ENCODE data around the gene PCP4.

The PCP4 gene

DNA sequence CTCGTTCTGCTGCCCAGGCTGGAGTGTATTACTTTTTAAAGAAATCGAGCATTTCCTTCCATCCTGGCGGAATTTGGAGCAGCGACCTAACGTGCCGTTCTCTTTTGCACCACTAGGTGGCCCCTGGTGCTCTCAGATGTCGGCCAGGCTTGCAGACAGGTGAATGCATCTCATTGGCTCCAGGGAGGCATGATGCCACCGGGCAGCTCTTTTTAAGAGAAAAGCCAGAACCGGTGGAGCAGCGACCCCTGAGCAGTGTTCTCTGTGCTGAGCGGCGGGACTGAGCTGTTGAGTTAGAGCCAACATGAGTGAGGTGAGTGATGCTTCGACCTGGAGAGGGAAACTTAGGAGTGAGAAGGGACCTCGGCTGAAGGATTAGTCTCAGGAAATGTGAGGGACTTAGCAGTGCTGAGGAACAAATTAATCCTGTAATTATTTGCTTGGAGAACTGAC is at the start of gene PCP4:
PCP4 (plus strand) TSS at position 241 of the 453 bp plus-strand sequence; CDS start at position 305, 64 bp downstream.
- peak; percentile 90 for DNase-seq (ENCODE audit: low read depth, low spot score)

DNA sequence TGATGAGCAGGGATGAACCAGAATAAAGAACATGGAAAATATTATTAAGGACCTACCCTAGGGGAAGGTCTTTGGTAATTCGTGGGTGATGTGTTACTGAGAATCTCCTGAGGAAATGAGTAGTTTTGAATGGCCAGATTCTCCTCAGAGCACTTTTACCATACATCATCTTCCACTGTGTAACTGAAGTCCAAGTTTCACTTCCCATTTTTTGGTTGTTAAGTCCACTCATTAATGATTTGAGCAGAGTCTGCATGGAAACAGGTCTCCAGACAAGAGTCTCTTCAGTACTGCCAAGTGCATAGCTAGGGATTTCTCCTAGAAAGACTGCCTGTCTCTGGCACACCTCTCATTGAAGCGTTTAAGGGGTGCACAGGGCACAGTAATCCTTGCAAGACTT is 48.7 kb upstream of the PCP4 start:
- DNase-seq (ENCODE audit: low read depth, low spot score) = no peak

DNA sequence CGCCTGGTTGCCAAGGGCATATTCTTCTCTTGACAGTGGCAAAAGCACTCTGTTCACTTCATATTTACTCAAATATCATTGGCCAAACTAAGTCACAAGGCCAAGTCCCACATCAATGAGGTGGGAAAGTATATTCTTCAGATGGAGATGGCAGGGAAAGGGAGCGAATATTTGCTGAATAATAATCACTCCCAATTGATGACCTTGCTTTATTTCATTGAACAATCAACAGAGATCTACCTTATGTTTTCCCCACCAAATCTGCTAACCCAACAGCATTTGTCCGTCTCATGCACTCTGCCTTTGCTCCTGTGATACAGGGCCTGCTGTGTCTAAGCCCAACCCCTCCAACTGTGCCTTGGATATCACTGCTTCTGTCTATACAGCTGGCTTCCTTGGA is 45.2 kb upstream of the PCP4 start:
- DNase-seq (ENCODE audit: low read depth, low spot score) = no peak

DNA sequence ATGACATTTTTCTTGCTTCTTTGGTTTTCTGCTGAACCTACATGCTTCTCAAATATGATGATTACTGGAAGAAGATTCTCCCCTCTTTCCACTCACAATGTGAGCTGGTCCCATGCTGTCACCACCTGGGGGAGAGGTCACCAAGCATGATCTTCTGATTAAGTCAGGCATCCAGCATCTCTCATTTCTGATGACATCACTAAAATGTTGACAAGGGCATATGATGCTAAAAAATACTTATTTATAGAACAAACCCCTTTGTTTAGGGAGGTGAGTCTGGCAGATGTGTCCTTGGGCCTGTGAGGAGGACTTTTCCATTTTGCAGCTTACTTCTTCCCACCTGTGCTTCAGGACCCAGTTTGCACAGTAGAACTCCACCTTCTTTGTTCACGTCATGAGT is 42.0 kb upstream of the PCP4 start:
- DNase-seq (ENCODE audit: low read depth, low spot score) = no peak

DNA sequence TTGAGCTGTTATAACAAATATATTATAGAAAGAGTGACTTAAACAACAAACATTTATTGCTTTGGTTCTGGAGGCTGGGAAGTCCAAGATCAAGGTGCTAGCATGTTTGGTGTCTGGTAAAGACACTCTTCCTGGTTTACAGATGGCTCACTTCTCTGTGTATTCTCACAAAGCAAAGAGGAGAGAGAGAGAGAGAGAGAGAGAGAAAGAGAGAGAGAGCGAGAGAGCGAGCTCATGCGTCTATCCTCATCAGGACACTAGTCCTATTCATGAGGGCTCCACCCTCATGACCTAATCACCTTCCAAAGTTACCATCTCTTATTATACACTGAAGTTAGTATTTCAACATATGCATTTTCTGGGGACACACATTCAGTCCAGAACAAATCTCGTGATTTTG is 32.7 kb upstream of the PCP4 start:
- no peak for DNase-seq (ENCODE audit: low read depth, low spot score)

DNA sequence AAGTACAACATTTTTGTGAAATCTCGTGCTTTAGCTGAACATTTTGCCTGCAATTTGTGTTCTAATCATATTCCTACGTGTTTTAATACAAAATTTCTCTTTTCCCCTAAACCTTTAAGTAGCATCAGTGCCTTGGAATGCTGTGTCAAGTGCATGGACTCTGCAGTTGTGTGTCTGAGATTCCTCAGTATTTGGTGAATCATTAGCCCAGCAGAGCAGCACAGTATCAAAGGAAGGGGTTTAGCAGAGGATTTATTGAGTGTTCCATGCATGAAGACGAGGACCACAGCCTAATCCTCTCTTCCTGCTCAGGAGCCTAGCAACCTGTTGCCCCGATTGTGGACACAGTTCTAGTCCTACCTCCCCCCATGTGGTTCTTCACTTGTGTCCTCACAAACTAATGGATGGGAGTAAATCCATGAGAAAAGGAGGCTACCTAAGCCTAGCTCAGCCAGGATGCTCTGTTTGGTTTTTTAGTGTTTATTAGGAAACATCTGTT is 29.3 kb upstream of the PCP4 start:
- DNase-seq (ENCODE audit: low read depth, low spot score) = peak; percentile 5

DNA sequence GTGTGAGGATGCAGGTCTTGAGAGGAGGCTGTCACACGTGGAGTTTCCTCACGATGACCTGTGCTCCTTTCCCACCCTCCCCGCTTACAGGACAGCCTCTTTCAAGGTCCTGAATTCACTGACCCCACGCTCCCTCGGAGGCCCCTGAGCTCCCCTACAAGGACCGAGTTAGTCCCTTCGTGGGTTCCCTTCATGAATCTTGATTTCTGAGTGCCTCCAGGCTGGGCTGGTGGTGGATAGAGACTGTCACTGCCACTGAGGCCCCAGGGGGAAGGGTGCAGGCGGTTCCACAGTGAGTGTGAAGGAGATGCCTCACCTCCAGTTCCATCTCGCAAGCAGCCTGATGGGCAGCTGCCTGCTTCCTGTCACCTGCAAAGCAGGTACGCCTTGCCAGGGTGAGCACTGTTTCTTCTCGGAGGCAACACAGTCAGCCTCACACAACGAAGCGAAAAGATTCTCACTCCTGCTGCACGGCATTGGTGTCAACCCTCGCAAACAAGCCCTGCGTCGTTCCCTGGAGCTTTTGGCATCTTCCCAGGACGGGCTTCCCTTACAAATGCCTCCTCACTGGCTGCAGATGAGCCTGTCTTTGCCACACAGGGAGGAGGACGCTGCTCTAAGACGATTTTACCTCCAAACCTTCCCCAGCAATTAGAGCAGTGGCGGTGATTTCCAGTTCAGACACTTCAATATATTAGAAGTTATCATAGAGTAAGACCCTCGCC is 26.7 kb upstream of the PCP4 start:
- DNase-seq (ENCODE audit: low read depth, low spot score) = no peak

DNA sequence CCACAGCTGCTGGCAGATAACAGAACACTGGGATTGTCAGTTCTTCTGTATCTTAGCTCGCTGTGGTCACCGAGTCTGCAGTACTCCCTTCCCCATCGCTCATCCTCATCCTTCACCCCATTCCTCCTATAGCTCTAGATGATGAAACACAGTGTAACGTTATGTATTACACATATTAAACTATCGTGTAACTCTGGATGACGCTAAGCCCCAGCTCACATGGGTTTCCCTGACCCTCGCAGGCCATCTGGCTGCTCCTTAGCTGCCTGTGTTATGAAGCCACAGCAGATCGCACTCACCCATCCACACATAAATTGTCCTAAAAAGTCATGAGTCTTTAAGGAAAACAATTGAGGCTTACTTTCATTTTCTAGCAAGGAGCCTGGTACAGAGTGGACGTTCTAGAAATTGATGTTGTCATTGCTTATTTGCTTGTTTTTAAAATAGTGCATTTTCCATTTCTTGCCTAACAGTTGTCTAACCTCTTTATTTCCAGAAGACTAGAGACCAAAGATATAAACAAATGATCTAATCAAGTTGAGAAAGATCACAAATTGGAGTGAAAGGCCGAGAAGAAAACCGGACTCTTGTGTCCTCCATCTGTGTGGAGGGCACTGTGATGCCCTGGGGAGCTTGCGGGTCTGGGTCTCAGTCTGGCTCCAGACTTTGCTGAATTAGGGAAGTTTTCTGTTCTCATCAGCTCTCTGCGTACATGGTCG is 24.3 kb upstream of the PCP4 start:
- DNase-seq (ENCODE audit: low read depth, low spot score) = no peak

DNA sequence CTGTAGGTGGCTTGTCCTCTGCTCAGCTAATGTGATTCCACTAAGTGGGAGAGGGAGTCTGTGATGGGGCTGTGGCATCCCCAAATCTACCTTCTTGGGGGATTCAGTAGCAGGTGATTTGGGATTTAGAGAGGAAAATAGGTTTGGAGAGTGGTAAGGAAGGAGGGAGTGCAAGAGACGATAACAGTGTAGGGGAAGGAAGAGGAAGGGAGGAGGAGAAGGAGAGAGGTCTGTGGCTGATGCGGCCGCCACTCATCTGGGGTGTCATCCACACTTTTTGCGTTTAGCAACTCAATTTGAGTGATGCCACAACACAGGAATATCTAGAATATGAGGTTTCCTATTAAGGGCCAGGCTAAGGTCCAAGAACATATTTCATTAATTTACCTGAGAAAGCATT is 23.8 kb upstream of the PCP4 start:
- no peak for DNase-seq (ENCODE audit: low read depth, low spot score)

DNA sequence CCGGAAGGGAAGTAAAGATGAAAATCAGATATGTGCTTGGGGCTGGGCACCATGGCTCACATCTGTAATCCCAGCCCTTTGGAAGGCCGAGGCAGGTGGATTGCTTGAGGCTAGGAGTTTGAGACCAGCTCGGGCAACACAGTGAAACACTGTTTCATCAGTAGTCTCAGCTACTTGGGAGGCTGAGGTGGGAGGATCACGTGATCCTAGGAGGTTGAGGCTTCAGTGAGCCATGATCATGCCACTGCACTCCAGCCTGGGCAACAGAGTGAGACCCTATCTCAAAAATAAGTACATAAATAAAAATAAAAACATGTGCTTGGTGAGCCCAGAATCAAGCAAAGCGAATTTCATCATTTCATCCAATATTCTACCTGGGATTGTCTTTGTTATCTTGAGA is 23.3 kb upstream of the PCP4 start:
- DNase-seq (ENCODE audit: low read depth, low spot score) = no peak

DNA sequence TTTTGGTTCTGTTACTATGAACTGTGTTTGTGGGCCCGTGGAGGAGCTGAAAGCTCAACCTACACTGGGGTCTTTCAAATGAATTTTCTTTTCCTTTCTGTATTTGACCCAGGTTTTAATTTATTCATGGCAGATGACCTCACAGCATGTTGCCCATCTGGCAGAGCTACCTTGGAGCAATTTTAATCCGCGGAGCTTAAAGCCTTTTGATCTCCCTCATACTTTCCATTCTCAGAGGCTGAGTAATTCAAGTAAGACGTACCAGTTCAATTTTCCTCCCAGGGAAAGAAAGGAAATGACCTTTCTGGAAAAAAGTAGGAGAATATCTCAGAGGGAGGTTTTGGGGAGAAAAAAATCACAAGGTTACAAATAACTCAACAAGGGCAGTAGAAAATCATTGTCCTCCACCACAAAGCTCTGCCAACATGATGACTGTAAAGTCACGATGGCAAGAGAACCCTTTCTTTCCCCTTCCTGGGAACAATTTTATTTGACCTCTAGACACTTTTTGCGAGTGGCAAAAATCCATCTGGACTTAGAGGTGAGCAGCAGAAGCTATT is 21.6 kb upstream of the PCP4 start:
- peak; percentile 12 for DNase-seq (ENCODE audit: low read depth, low spot score)

DNA sequence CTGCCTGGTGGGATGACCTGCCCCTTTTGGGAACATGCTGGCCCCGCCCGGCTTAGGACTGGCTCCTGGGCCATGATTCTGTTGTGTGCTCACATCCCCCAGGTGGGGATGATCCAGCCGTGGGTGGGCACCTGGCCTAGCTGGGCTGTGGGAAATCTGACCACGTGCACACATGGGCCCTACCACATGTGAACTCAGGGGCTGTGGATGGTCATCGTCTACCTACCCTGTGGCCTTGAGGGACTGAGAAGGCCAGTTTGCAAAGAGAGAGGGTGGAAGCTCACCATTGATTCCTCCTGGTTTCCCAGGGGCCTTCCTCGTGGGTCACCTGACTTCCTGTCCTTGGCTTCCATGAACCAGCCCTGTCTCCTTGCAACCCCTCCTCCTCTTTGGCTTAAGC is 19.4 kb upstream of the PCP4 start:
- DNase-seq (ENCODE audit: low read depth, low spot score) = no peak

DNA sequence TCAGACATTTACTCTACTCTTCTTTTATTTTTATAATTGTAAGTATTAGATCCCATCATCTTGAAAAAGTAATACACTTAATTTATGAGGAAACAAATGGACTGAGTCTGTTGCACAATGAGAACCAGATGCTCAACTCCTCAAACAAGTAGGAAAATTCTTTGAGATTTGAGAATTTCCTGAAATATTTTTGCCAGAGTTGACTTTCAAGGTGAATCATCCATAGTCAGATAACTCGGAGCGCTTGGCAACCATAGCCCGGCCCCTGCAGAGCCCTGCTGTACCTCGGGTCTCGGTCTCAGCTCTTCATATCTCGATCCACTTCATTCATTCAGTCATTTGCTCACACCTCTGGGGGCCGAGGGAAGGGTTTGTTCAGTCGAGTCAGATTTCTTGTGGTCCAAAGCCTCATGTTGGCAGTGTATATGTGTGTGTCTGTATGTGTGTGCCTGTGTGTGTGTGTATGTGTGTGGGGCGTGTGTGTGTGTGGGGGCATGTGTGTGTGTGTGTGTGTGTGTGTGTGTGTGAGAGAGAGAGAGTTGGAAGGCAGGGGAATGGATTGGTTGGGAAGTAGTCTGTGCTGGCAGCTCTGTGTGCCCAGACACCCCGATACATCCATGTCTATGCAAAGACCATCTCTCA is 18.1 kb upstream of the PCP4 start:
- DNase-seq (ENCODE audit: low read depth, low spot score) = no peak

DNA sequence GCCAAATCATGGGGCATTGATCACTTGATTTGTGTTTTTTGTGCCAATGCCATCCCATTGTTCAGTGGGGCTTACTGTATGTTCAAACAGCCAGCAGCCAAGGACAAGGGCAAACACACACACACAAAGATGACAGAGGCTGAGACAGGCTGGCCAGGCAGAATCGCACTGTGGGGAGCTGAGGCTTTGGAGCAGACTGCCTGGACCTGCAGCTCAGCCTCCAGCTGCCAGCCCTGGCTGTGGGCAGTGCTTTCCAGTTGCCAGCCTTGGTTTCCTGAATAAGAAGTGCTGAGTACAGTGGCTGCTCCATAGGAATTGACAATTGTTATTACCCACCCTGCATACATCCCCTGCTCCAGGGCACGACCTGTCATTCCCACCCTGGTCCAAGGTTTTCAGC is 16.9 kb upstream of the PCP4 start:
- no peak for DNase-seq (ENCODE audit: low read depth, low spot score)

DNA sequence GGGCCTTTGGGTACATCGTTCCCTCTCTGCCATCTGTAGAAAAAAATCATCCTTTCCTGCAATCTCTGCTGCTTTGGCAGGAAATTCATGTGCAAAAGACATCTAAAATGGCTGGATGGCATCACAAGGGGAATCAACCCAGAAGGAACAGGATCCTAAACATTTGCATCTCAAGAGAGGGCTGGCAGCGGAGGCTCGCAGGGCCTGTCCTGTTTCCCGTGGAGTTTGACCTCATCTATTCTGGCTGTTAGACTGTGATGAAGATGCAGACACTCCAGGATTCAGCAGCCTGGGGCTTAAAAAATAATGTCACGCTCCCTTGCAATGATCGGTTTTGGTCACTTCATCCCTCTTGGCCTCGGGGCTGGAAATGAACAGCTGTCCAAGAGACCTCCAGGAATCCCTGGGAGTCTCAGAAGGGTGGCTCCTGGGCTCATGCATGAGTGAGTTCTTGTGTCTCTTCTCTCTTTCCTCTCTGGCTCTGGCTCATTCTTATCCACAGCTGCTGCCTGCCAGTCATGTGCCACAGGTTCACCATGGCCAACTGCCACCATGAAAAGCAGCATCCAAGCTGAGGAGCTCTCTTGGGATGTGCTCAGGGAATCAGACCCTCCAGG is 16.1 kb upstream of the PCP4 start:
- DNase-seq (ENCODE audit: low read depth, low spot score) = no peak

DNA sequence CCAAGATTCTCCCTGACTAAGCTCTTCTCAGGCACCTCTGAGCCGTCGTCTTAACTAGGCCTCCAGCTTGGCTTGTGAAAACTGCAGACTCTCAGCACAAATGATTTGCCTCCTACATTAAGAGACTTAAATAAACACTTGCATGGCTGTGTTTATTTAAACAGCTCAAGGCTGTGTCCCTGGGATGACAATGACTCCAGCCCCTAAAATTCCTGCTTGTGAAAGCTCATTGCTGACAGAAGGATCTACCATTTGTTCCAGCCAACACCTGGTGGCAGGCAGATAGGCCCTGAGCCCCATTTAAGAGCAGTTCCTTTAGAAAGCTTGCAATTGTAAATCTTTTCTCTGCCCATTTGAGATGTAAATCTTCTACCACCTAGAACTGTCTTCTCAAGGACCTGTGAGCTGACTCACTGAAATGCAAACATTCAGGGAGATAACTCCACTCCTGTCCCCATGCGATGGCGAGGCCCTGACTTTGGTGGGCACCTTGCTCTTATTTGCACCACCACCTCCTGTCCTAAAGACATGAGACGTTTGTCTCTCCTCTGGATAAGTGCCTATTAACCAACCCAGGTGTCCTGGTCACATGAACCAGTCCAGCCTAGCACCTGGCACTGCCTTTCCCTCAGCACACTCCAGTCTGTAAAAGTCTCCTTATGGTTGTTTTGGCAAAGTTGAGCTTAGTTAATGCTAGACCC is 15.1 kb upstream of the PCP4 start:
- DNase-seq (ENCODE audit: low read depth, low spot score) = no peak

DNA sequence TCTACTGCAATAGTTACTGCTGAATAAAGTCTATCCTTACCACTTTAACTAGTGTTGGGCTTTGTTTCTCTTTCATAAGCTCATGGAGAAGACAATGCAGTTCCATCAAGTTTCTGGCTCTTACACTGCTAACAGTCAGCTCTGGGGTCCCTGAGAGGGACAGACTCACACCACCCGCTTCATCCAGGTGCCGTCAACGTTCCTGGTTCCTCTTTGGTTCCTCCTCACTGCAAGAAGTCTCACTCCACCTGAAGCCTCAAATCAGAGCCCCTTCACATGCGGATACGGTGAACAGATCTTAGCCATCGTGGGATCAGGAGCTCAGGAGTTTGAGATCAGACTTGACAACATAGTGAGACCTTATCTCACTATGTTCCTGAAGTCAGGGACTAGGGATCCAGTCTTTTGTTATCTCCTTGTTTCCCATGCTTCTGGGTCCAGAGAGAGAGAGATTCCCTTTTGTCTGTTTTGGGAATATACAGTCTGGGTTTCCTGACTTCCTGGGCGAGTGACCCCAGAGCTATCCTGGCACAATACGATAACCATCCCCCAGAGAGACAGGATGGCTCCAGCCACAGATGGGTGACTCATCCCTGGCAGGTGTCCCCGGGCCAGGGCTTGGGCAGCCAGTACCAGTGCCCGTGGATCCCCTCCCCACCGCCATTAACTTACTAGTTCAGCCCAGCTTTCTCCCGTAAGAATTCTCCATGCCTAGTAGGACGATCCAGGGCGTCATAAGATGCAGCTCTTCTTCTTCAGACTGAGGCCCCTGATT is 14.3 kb upstream of the PCP4 start:
- DNase-seq (ENCODE audit: low read depth, low spot score) = no peak

DNA sequence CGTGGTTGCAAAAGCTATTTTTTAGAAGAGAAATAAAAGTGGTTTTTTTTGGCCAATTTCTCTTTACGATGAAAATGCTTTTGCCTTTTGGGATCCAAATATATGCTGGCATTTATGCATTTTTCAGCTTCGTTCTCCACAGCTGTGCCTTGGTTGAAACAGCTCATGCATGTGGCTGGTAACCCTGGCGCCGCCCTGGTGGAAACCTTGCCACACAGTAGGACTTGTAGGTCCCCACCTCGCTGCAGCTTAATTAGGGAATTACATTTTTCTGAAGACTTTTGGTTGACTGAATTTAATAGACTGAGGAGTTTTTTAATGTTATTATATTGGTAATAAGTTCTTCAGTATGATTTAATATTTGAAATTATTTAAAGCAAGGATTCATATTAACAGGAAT is 12.7 kb upstream of the PCP4 start:
- DNase-seq (ENCODE audit: low read depth, low spot score) = no peak

DNA sequence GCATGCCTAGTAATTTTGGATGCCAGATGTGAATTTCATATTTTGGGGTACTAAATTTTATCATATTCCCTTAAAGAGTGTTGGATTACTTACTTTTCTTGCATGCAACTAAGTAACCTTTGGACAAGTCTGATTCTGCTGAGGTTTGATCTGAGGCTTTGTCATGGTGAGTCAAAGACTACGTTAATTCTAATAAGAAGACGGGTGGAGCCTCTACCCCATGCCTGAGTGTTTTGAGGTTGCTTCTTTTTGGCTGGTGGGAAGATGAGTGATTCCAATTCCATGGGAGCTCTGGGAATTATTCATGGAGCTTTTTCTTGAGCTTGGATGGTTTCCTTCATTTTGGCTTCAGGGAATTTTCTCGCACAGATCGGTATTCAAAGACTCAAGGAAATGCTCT is 11.6 kb upstream of the PCP4 start:
- DNase-seq (ENCODE audit: low read depth, low spot score) = no peak

DNA sequence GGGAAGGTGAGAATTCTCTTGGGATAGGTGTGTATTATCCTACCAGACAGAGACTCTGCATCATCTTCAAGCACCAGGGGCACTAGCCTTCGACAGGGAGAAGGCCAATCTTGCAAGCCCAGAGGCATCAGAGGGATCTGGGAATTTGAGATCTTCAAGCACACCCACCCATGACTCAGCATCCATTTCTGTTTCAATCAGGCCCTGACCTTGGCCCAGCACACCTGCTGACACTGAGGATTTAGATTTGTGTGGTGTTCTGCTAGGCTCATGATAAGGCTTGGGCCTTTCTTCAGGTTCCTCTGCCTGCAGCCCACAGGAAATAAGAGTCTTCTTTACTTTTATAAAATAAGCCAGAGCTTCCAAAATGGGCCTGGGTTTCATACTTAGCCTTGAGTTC is 6.6 kb upstream of the PCP4 start:
- DNase-seq (ENCODE audit: low read depth, low spot score) = no peak

DNA sequence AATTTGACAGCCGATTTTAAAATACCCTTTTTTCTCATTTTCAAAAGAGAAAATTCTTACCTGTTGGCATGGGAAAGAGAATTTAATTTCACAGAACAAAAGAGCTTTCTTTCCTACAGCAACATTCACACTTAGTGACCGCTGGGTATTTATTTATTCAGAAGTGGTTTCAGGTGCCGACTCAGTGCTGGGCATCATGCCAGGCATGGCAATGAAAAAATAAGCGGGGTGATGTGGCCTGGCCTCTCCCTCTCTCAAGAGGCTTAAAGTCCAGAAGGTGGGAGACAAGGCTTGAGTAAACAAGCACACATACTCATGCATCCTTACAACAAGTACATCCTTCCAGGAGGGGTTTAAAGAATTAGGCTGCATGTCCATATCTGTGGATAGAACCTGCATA is 4.1 kb upstream of the PCP4 start:
- DNase-seq (ENCODE audit: low read depth, low spot score) = no peak

Measured in ELF-1 (cell line).